HG03442 (cell line): Measurements from ENCODE around the gene PARD3.
"Not testable (repeated sequence)": the region's sequence is repeated elsewhere in the genome, so short reads cannot be mapped to it uniquely, and the experiment has no call there.

Source experiments
- ATAC-seq: cut with Tn5 transposase; IDR thresholded peaks from one replicate; pipeline ENCODE4 v1.9.1; 2021; ENCODE audit warnings: mild to moderate bottlenecking, moderate library complexity; ENCODE audit not compliant: unreplicated experiment

PARD3 gene

DNA sequence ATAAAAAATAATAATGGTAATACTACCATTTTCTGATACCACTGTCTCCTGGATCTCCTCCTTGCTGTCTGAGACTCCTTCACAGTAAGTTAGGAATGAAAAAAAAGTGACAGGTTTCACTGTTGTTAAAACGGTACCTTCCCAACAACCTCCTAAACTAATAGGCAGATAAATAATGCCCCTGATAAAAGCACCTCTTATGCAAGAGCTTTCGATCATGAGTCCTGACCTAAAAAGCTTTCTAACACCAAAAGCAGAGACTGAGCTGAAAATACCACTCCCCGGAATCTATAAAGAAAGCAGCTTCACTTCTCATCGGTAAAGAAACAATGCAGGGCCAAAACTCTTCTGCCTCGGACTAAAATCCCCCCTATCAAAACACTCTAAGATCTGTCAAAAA lies 14.5 kb downstream of the PARD3 start:
- ATAC-seq = no peak

DNA sequence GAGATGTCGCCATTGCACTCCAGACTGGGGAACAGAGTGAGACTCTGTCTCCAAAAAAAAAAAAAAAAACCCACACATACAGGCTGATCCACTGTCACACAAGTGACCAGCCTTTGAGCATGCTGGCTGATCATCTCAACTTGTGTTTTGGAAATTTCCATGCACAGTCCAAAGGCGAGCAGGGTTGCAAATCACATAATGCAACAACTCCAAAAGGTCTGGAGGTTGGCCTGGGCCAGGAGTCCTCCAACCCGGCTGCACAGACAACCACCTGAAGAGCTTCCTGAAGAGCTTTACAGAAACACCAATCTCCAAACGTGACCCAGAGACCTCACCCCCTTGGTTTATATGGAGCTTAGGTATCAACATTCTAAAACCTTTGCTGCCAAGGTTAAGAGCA lies 16.4 kb downstream of the PARD3 start:
- no peak for ATAC-seq

DNA sequence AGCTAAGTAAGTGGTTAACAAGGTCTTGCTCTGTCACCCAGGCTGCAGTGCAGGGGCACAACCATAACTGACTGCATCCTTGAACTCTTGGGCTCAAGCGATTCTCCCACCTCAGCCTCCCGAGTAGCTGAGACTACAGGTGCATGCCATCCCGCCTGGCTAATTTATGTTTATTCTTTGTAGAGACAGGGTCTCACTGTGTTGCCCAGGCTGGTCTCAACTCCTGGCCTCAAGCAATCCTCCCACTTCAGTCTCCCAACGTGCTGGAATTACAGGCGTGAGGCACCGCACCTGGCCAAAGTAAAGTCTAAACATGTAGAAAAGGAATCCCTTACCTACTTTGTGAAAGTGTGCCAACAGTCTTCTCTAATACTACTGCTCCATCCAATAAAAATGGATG lies 17.9 kb downstream of the PARD3 start:
- ATAC-seq = no peak

DNA sequence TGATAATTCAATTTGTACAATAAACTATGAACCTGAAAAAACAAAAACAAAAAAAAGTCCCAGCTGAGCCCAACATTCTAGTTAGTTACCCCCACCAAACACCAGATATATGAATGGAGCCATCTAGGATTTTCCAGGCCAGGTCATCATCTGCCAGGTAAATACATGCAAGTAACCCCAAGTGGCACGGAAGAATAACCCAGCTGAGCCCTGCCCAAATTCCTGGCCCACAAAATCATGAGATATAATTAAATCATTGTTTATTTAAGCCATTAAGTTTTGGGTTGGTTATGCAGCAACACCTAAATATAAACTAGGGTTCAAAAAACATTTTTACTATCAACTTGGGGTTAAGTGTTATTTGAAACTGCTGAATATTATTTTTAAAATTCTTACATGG lies 19.0 kb downstream of the PARD3 start:
- no peak for ATAC-seq

DNA sequence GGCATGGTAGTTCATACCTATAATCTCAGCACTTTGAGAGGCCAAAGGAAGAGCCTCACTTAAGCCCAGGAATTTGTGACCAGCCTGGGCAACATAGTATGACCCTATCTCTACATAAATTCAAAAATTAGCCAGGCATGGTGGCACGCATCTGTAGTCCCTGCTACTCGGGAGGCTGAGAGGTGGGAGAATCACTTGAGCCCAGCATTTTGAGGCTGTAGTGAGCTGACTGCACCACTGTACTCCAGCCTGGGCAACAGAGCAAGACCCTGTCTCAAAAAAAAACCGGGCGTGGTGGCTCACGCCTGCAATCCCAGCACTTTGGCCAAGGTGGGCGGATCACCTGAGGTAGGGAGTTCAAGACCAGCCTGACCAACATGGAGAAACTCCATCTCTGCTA lies 19.8 kb downstream of the PARD3 start:
- no peak for ATAC-seq

DNA sequence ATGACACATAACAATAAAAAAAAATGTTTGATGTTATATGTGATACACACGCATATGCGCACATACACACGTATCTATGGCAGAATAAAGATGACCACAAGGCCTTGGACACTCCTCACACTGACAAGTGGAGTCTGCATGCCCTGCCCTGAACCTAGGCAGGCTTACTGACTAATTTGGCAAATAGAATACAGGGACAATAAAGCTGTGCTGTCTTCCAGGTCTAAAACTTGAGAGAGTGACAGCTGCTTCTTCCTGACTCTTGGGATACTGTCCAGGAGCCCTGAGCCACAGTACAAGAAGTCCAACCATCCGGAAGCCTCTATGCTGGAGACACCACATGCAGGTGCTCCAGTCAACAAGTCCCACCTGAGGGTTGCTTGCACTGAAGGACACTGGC lies 20.3 kb downstream of the PARD3 start:
- no peak for ATAC-seq

DNA sequence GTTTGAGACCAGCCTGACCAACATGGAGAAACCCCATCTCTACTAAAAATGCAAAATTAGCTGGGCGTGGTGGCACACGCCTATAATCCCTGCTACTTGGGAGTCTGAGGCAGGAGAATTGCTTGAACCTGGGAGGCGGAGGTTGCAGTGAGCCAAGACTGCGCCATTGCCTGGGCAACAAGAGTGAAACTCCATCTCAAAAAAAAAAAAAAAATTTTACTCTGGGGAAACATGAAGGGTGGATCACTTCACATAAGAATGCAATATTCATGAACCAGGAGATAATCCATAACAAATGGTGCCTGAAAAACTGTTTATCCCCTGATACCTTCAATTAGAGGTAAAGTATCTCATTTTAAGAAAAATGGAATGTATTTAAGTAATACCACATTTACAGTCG lies 21.5 kb downstream of the PARD3 start:
- ATAC-seq = not testable (repeated sequence)

DNA sequence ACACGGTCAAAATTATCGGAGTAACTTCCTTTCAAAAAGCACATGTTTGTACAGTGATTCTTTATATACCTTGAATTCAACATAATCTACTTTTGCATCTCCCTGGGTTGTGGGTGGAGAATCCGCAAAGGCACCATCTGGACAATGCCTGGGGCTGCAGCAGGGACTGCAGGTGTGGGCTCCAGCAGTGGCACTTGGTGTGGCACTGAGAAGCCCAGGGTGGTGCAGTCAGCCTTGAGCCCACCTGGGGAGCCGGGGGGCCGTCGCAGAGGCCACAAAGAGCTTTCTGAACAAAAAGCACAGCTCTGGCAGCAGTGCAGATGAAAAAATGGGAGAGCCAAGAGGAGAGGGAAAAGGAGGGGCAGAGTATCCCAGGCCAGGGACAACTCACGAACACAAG lies 22.2 kb downstream of the PARD3 start:
- no peak for ATAC-seq

DNA sequence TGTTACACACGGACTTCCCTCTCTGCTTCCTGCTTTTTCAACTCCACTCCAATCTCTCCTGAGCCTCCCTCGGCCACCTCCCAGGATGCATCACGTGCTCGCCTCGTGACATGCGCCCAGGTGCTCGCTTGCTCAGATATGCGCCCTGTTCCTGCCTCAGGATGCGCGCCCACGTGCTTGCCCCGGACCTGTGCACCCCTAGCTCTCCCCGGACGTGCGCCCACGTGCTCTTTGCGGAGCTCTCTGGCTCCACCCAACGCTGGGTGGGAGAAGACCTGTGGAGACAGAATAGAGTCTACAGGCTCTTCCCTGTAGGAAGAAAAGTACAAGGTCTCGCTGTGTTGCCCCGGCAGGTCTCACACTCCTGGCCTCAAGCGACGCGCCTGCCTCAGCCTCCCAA lies 23.1 kb downstream of the PARD3 start:
- no peak for ATAC-seq

DNA sequence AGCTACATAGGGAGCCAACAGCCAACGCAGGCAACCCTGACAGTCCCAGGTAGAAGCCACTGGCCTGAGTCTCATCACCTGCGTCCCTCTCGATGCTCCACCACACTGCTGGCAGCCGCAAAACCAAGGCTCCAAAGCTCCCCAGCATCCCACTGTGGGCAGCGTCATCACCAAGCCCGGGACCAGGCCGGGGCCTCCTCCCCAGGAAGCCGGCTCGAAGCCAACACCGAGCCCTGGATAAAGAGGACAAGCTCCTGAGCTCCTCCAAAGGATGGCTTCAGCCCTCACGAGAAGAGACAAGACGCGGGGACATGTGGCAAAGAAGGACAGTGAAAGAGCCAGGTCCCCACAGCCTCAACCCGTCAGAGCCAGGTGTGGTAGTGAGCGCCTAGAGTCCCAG lies 23.9 kb downstream of the PARD3 start:
- no peak for ATAC-seq

DNA sequence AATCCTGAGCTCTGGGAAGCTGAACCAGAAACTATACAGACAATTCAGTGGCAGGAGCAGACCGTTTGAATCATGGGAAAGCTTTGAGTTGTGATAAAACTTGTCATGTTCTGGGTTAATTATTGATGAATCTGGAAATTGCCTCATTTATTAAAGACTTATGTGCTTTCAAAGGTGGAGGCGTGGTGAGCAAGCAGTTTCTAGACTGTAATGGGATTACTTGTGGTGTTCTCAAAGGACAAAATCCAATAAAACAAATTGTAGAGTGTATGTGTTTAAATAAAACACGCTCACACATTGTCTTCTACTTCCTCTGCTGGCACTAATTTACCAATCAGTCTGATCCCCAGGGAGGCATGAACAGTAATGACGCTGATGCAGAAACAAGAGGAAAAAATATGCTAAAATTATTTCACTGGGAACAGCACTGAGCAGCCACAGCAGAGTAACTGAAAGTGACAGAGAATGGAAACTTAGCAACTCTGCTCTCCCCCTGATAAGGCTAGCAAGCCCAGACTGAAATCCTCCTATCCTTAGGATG lies 25.1 kb downstream of the PARD3 start:
- ATAC-seq = no peak

DNA sequence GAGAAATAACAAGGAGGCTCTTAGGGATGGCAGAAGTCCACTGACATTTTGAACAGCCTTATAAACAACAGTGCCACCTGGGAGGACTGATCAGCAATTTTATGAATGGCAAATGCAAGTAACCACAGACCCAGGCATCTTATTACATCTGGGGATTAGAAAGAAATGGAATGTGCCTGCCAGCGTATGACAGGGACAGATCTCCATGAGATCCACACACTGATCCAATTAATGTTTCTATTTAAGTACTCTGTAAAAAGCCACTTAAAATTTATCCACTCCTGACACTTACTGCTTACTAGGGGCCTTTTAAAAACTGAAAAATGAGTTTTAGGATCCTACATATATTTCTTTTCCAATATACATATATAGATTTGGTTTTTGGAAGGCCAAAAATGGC lies 28.6 kb downstream of the PARD3 start:
- no peak for ATAC-seq

DNA sequence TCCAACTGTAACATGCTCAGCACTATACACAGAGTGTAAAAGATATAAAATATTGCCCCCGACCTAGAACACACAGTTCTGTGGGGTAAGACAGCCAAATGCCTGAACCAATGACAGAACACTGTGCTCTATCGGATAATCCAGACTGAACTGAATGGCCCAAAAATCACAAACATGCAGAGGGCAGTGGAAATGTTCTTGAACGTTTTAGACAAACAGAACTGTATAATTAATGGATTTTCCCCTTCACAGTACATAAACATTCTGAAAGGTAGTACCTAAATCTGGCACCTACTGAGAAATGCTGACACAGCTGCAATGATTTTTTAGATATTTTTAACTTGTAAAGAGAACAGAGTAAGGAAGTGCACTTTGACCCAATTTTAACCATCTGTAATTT lies 33.4 kb downstream of the PARD3 start:
- ATAC-seq = no peak

DNA sequence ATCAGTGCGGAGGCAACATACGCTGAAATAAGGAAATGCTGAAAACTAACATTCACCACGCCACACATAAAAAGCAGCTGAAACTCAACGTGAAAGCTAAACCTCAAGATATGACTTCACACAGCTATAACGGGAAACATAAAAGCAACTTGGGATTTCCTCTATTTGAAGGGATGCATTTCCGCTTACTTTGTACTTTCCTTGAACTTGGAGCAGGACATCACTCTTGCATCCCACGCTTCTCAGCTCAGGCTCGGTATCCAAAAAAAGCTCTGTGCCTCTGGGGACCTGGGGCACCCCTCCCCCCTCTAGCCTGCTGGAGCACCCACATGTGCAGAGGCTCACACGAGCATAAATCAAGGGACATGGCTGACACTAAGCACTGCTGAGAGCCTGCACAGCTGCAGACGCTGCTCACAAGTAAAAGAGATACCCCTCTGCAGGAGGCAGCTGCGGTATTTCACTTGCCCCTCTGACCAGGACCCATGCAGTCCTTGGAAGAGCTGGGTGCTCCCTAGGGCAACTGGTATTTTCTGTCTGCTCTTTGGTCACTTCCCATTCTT lies 34.2 kb downstream of the PARD3 start:
- peak; percentile 75 for ATAC-seq

DNA sequence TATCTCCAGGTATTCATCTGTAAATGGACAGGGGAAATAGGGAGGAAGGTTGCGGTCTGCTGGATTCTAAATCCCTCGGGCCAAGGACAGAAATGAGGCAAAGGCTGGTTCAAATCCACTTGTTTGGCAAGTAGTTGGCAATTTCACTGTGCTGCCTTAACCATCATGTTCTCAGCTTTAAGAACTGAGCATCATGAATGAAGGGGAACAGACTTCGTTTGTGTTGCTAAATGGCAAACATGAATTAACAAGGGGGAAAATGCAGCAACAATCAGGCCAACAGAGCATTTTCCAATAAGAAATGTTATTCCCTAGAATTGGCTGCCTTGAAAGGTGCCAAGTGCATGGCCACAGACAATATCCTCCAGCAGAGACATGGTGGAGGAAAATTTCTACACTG lies 36.9 kb downstream of the PARD3 start:
- no peak for ATAC-seq

DNA sequence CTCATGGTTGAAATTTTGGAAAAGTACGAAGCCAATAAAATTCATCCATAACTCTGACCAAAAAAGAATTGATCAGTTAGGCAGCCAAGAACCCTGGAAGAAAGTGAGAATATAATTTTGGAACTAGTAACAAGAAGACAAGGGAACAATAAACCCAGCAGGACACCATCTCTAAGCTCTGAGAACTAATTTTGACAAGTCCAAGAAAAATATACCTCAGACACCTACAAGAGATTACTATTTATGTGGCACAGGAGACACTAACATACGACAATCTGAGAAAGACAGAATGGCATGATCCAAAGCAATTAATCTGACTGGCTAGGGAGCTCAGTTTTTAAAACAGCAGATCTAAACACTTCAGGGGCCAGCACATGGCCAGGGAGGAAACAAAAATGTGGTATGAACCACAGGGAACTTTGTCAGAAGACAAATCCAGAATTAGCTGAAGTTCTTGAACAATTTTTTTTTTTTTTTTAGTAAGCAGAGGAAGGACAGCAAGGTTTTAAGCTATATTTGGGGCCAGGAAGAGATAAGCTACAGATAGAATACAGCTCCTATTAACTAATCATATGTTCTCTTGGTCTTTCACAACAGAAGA lies 38.9 kb downstream of the PARD3 start:
- no peak for ATAC-seq

DNA sequence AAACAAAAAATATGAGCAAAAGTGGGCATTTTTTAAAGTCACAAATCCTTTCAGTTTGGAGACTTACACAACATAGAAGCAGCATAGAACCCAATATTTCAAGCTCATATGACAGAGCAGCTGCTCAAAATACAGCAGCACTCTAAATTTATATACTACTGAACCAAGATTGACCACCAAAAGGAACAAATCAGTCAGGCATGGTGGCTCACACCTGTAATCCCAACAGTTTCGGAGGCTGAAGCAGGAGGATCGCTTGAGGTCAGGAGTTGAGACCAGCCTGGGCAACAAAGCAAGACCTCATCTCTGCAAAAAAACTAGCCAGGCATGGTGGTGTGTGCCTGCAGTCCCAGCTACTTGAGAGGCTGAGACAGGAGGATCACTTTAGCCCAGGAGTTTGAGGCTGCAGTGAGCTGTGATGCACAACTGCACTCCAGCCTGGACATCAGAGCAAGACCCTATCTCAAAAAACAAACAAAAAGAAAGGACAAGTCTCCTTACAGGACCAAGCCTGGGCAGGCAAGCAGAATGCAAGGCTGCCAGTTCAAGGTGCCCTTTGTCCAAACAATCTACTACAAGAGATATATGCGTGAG lies 40.0 kb downstream of the PARD3 start:
- ATAC-seq = no peak

DNA sequence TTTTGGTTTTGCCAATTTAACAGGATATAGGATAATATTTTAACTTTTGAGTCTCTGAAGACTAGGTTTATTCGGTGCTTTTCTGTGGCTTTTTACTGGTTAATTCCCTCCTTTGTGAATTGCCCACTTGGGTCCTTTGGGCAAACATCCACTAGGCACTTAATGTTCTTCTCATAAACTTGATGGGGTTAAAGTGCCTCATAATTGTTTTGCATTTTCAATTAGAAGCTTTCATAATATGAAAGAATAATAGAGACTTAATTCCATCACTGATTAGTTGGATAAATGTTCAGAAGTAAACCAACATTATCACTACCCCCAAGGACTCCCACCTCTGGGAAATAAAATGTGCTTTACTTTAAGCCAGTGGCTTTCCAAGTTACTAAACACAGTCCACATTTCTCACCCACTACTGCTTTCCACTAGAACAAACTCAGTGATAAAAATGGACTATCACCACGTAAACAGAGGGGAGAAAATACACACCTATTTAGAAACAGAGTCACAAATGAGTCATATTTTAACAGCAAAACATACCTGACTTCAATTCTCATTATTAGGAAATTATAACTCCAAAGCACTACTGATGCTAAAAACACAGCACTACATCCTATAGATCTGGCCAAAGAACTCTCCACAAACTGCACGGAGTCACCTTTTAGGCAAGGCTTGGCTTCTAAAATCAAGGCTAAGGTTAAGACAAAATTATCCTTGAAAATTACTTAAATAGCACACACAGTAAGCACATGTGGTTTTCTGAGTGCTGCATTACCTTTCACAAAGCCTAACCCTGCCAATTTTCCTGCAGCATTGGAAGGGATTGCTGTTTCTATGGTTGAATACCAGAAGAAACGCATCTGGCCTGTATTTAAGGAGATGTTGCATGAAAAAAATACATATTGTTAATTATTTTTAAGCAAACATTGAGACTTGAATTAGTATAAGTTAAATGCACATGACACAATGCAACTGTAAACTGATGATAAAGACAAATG lies 41.2 kb downstream of the PARD3 start:
- no peak for ATAC-seq

DNA sequence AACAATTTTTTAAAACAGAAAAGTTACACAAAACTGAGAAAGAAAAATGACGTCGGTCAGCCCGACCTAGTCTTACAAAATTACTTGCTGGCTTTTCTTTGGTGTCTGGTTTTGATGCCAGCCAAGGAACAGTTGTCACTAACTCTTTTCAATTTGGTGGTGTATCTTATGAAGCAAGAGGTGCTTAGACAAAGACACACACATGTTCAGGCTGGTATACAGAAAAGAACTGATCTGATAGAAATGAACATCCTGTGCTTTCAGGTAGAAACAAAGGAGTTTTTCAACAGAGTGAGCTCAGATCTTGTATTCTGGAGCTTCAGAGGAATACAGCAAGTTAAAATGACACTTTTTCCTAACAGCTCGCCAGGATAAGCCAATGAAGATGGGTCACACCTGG lies 43.6 kb downstream of the PARD3 start:
- ATAC-seq = no peak

DNA sequence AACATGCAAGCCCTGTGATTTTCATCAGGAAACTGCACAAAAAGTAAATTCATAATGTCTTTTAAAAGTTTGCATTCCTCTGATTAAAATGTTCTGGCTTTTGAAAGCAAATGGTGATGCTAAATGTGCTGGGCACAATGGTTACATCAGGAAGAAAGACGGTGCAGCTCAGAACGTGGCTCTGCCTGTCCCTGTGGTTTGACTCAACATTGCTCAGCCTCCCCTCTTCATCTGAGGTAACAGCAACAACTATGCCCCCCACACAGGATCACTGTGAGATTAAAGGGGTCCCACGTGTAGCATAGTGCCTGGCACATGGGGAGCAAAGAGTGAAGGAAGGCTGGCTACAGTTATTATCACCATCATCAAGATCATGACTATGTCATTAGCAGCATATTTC lies 44.0 kb downstream of the PARD3 start:
- no peak for ATAC-seq

DNA sequence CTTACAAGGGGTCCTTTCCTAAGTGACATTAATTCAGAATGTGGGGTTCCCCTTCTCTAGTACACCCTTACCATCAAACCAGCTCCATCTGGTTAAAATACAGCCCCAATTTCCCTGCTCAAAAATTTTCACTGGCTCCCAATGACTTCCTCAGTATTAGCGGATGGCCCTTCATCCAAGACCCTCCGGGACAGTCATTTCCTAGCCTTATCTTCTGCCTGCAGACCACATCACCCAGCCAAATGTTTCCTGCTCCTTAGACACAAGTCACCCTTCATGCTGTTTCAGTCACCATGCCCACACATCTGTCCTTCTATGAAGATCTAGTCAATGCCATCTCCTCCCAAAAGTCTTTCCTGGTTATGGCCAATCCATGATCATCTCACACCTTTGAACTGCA lies 45.2 kb downstream of the PARD3 start:
- no peak for ATAC-seq

DNA sequence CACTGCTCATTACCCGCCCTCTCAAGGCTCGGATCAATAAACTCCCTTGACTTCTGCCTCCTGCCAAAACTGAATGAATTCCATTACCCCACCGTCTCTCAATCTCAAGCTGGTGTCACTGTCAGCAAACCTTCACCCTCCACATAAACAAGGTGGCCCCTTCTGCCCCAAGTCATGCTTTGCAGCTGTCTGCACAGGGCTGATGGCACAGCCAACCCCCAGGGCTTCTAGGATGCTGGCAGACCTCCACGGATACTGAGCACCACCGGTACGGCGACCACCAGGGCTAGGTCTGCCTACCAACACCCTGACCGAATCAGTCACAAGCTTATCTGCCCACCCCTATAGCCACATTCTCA lies 46.1 kb downstream of the PARD3 start:
- ATAC-seq = no peak
